SK-N-SH treated with all-trans-retinoic acid at 6 μM for 48 hours (cell line): ENCODE data around the gene MRPS2.
"Not testable (repeated sequence)": the region's sequence is repeated elsewhere in the genome, so short reads cannot be mapped to it uniquely, and the experiment has no call there.

Experiments
- ATAC-seq: fragments of 200-7000 bp; cut with Tn5 transposase; 3 replicates; pipeline ENCODE4 v1.9.1; 2020; ENCODE audit warnings: mild to moderate bottlenecking, moderate library complexity
- ARNTL ChIP-seq: fragments of 450-650 bp; formaldehyde crosslinking; IDR thresholded peaks from 2 replicates; pipeline ENCODE4 v1.5.0; 2020; ENCODE audit warnings: low read depth, mild to moderate bottlenecking, moderate library complexity, borderline replicate concordance
- BACH2 ChIP-seq: fragments of 250-450 bp; sonication (Bioruptor Pico); IDR thresholded peaks from 2 replicates; pipeline ENCODE4 v1.9.0; 2021; ENCODE audit warnings: mild to moderate bottlenecking, borderline replicate concordance
- ESRRG ChIP-seq: fragments of 250-450 bp; sonication (Bioruptor Pico); IDR thresholded peaks from 2 replicates; pipeline ENCODE4 v1.6.1; 2021; ENCODE audit warnings: mild to moderate bottlenecking
- GLIS3 ChIP-seq: fragments of 250-450 bp; sonication (Bioruptor Pico); IDR thresholded peaks from 2 replicates; pipeline ENCODE4 v1.5.0; 2020; ENCODE audit warnings: mild to moderate bottlenecking, moderate library complexity
- ISL1 ChIP-seq: fragments of 250-450 bp; sonication (Bioruptor Pico); IDR thresholded peaks from 2 replicates; pipeline ENCODE4 v2.1.2; 2022; ENCODE audit warnings: mild to moderate bottlenecking, moderate library complexity
- OSR1 ChIP-seq: fragments of 250-450 bp; sonication (Bioruptor Pico); IDR thresholded peaks from 2 replicates; pipeline ENCODE4 v1.8.0; 2022; ENCODE audit warnings: moderate library complexity, mild to moderate bottlenecking, inconsistent platforms
- PPARA ChIP-seq: fragments of 250-450 bp; sonication (Bioruptor Pico); IDR thresholded peaks from 2 replicates; pipeline ENCODE4 v1.5.0; 2020; ENCODE audit warnings: mild to moderate bottlenecking, borderline replicate concordance
- RARB ChIP-seq: fragments of 250-450 bp; sonication (Bioruptor Pico); IDR thresholded peaks from 2 replicates; pipeline ENCODE4 v1.8.0; 2021; ENCODE audit warnings: mild to moderate bottlenecking, moderate library complexity
- SNAI2 ChIP-seq: fragments of 250-450 bp; sonication (Bioruptor Pico); IDR thresholded peaks from 2 replicates; pipeline ENCODE4 v1.5.0; 2020; ENCODE audit warnings: mild to moderate bottlenecking, moderate library complexity
- TOX ChIP-seq: fragments of 250-450 bp; sonication (Bioruptor Pico); IDR thresholded peaks from 2 replicates; pipeline ENCODE4 v1.8.0; 2021; ENCODE audit warnings: mild to moderate bottlenecking, moderate library complexity, borderline replicate concordance
- ZFP3 ChIP-seq: fragments of 250-450 bp; sonication (Bioruptor Pico); IDR thresholded peaks from 2 replicates; pipeline ENCODE4 v1.5.0; 2020; ENCODE audit warnings: mild to moderate bottlenecking, moderate library complexity
- ZFP30 ChIP-seq: fragments of 450-650 bp; formaldehyde crosslinking; IDR thresholded peaks from 2 replicates; pipeline ENCODE4 v1.5.0; 2022; ENCODE audit warnings: mild to moderate bottlenecking, moderate library complexity
- ZNF565 ChIP-seq: fragments of 450-650 bp; formaldehyde crosslinking; conservative IDR thresholded peaks from 2 replicates; pipeline ENCODE4 v1.5.0; 2020; ENCODE audit warnings: low read depth, mild to moderate bottlenecking, moderate library complexity
- ZNF70 ChIP-seq: fragments of 450-650 bp; formaldehyde crosslinking; IDR thresholded peaks from 2 replicates; pipeline ENCODE4 v1.5.0; 2020; ENCODE audit warnings: mild to moderate bottlenecking, moderate library complexity
- ZNF8 ChIP-seq: fragments of 450-650 bp; formaldehyde crosslinking; IDR thresholded peaks from 2 replicates; pipeline ENCODE4 v1.5.0; 2020; ENCODE audit warnings: mild to moderate bottlenecking, moderate library complexity
- TF ChIP-seq, protein P1 (sequence below): fragments of 250-450 bp; sonication (Bioruptor Pico); IDR thresholded peaks from 2 replicates; pipeline ENCODE4 v1.5.1; 2021; ENCODE audit warnings: mild to moderate bottlenecking, moderate library complexity
- TF ChIP-seq, protein P2 (sequence below): fragments of 250-450 bp; sonication (Bioruptor Pico); IDR thresholded peaks from 2 replicates; pipeline ENCODE4 v1.8.0; 2021; ENCODE audit warnings: low read depth, mild to moderate bottlenecking, moderate library complexity, borderline replicate concordance
- TF ChIP-seq, protein P3 (sequence below): fragments of 250-450 bp; sonication (Bioruptor Pico); IDR thresholded peaks from 2 replicates; pipeline ENCODE4 v1.5.0; 2020; ENCODE audit warnings: mild to moderate bottlenecking, moderate library complexity
- TF ChIP-seq, protein P4 (sequence below): fragments of 250-450 bp; sonication (Bioruptor Pico); IDR thresholded peaks from 2 replicates; pipeline ENCODE4 v1.8.0; 2020; ENCODE audit warnings: mild to moderate bottlenecking, moderate library complexity, borderline replicate concordance
- TF ChIP-seq, protein P5 (sequence below): fragments of 250-450 bp; sonication (Bioruptor Pico); IDR thresholded peaks from 2 replicates; pipeline ENCODE4 v1.5.1; 2020; ENCODE audit warnings: low read depth, mild to moderate bottlenecking, moderate library complexity

Gene MRPS2

DNA sequence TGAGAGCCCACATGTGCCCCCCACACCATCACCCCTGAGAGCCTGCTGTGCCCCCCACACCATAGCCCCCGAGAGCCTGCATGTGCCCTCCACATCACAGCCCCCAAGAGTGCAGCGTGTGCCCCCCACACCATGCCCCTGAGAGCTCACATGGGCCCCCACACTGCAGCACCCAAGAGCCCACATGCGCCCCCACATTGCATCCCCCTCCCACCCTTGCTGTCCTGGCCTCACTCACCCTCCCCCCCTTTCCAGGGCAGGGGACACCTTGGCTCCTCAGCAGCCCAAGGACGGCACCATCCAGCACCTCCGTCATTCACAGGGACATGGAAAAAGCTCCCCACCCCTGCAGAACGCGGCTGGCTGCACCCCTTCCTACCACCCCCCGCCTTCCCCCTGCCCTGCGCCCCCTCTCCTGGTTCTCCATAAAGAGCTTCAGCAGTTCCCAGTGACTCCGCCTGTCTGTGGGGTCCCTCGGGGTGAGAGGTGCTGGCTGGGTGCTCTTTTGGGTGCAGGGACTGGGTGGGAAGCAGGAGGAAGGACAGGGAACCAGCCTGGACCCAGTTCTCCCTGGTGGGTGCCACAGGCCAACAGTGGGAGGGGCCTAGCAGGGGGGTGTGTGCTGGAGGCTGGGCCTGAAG is 25.7 kb downstream of the MRPS2 start:
- no peak for ATAC-seq
- TF ChIP-seq ISL1 (CRISPR knock-in tag) (no peak), ARNTL (no peak), RARB (CRISPR knock-in tag) (no peak), ZFP3 (no peak), ZNF70 (CRISPR knock-in tag) (no peak), SNAI2 (CRISPR knock-in tag) (no peak)
- TF ChIP-seq, protein P1, sequence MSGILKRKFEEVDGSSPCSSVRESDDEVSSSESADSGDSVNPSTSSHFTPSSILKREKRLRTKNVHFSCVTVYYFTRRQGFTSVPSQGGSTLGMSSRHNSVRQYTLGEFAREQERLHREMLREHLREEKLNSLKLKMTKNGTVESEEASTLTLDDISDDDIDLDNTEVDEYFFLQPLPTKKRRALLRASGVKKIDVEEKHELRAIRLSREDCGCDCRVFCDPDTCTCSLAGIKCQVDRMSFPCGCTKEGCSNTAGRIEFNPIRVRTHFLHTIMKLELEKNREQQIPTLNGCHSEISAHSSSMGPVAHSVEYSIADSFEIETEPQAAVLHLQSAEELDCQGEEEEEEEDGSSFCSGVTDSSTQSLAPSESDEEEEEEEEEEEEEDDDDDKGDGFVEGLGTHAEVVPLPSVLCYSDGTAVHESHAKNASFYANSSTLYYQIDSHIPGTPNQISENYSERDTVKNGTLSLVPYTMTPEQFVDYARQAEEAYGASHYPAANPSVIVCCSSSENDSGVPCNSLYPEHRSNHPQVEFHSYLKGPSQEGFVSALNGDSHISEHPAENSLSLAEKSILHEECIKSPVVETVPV (CRISPR knock-in tag): no peak
- TF ChIP-seq, protein P2, sequence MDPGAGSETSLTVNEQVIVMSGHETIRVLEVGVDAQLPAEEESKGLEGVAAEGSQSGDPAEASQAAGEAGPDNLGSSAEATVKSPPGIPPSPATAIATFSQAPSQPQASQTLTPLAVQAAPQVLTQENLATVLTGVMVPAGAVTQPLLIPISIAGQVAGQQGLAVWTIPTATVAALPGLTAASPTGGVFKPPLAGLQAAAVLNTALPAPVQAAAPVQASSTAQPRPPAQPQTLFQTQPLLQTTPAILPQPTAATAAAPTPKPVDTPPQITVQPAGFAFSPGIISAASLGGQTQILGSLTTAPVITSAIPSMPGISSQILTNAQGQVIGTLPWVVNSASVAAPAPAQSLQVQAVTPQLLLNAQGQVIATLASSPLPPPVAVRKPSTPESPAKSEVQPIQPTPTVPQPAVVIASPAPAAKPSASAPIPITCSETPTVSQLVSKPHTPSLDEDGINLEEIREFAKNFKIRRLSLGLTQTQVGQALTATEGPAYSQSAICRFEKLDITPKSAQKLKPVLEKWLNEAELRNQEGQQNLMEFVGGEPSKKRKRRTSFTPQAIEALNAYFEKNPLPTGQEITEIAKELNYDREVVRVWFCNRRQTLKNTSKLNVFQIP (CRISPR knock-in tag): no peak

DNA sequence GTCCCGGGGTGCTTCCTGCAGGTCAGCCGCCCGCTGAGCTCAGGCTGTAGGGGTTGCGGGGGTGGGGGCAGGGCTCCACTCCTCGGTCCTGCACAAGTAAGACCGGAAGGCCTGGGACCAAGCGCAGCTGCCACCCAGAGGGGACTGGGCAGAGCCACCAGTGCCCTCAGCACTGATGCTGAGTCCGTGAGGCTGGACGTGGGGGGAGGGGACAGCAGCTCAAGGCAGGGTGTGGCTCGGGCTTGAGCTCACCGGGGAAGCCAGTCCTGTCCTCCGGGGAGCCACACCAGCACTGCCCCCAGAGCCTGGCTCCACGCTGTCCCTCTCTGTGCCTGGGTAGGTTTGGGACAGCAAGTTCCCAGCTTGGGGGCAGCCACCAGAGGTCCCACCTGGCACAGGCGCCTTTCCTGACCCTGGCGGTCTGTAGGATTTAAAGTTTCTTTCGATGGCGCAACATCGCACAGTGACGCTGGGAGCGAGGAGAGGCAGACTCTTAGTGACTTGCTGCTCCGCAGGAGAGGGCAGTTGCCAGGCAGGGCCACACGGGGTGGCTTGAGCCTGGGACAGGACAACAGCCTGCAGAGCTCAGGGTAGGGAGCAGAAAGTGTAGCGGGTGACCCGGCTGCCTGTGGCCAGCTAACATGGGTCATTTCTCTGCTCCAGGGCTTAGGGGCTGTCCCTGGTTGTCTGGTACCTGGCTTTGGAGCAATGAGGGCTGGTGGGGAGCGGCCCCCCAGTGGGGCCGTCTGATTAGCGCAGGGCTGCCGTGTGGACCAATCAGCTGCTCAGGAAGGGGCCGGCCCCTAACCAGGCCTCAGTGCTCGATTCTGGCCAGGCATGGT is 26.5 kb downstream of the MRPS2 start:
- no peak for ATAC-seq
- TF ChIP-seq SNAI2 (CRISPR knock-in tag): no peak
- no peak for TF ChIP-seq ESRRG
- no peak for TF ChIP-seq BACH2
- TF ChIP-seq ZNF70 (CRISPR knock-in tag): no peak
- TF ChIP-seq ZNF565 (CRISPR knock-in tag): no peak
- no peak for TF ChIP-seq OSR1 (CRISPR knock-in tag)
- TF ChIP-seq ZFP30 (CRISPR knock-in tag): no peak
- TF ChIP-seq, protein P3, sequence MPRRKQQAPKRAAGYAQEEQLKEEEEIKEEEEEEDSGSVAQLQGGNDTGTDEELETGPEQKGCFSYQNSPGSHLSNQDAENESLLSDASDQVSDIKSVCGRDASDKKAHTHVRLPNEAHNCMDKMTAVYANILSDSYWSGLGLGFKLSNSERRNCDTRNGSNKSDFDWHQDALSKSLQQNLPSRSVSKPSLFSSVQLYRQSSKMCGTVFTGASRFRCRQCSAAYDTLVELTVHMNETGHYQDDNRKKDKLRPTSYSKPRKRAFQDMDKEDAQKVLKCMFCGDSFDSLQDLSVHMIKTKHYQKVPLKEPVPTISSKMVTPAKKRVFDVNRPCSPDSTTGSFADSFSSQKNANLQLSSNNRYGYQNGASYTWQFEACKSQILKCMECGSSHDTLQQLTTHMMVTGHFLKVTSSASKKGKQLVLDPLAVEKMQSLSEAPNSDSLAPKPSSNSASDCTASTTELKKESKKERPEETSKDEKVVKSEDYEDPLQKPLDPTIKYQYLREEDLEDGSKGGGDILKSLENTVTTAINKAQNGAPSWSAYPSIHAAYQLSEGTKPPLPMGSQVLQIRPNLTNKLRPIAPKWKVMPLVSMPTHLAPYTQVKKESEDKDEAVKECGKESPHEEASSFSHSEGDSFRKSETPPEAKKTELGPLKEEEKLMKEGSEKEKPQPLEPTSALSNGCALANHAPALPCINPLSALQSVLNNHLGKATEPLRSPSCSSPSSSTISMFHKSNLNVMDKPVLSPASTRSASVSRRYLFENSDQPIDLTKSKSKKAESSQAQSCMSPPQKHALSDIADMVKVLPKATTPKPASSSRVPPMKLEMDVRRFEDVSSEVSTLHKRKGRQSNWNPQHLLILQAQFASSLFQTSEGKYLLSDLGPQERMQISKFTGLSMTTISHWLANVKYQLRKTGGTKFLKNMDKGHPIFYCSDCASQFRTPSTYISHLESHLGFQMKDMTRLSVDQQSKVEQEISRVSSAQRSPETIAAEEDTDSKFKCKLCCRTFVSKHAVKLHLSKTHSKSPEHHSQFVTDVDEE (CRISPR knock-in tag): no peak
- TF ChIP-seq, protein P4, sequence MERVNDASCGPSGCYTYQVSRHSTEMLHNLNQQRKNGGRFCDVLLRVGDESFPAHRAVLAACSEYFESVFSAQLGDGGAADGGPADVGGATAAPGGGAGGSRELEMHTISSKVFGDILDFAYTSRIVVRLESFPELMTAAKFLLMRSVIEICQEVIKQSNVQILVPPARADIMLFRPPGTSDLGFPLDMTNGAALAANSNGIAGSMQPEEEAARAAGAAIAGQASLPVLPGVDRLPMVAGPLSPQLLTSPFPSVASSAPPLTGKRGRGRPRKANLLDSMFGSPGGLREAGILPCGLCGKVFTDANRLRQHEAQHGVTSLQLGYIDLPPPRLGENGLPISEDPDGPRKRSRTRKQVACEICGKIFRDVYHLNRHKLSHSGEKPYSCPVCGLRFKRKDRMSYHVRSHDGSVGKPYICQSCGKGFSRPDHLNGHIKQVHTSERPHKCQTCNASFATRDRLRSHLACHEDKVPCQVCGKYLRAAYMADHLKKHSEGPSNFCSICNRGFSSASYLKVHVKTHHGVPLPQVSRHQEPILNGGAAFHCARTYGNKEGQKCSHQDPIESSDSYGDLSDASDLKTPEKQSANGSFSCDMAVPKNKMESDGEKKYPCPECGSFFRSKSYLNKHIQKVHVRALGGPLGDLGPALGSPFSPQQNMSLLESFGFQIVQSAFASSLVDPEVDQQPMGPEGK (CRISPR knock-in tag): no peak
- no peak for TF ChIP-seq GLIS3 (CRISPR knock-in tag)
- TF ChIP-seq TOX (CRISPR knock-in tag): no peak
- no peak for TF ChIP-seq ZFP3
- TF ChIP-seq, protein P5, sequence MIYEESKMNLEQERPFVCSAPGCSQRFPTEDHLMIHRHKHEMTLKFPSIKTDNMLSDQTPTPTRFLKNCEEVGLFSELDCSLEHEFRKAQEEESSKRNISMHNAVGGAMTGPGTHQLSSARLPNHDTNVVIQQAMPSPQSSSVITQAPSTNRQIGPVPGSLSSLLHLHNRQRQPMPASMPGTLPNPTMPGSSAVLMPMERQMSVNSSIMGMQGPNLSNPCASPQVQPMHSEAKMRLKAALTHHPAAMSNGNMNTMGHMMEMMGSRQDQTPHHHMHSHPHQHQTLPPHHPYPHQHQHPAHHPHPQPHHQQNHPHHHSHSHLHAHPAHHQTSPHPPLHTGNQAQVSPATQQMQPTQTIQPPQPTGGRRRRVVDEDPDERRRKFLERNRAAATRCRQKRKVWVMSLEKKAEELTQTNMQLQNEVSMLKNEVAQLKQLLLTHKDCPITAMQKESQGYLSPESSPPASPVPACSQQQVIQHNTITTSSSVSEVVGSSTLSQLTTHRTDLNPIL (CRISPR knock-in tag): no peak
- TF ChIP-seq PPARA (CRISPR knock-in tag): no peak
- TF ChIP-seq ZNF8 (CRISPR knock-in tag): no peak
- TF ChIP-seq RARB (CRISPR knock-in tag): no peak
- TF ChIP-seq, protein P2 (CRISPR knock-in tag): no peak
- no peak for TF ChIP-seq ISL1 (CRISPR knock-in tag)
- TF ChIP-seq, all 23 proteins: peak for 0

DNA sequence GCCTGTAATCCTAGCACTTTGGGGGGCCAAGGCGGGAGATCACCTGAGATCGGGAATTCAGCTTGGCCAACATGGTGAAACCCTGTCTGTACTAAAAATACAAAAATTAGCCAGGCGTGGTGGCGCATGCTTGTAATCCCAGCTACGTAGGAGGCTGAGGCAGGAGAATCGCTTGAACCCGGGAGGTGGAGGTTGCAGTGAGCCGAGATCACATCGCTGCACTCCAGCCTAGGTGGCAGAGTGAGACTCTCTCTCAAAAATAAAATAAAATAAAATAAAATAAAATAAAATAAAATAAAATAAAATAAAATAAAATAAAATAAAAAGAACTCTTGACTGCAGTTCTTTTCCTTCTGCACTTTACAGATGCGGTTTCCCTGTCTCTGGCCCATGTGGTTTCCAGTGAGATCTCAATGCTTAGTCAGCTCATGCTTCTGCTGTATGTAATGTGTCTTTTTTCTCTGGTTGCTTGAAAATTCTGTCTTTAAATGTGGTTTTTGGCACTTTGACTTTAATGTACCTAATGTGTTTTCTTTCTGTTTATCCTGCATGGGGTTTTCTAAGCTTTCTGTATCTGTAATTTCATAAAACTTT is 28.5 kb downstream of the MRPS2 start:
- ATAC-seq: not testable (repeated sequence)
